HepG2 (cell line): ENCODE measurements around the gene KIAA0232. TPM values are rescaled to one million over a fixed set of nuclear protein-coding genes. Genes with fewer than 3 reads are reported as not detected.

Experiments
- ATF2 ChIP-seq: sonication (generic); formaldehyde crosslinking; IDR thresholded peaks from 2 replicates; pipeline ENCODE4 v1.4.0; 2020; ENCODE audit warnings: missing genetic modification reagents
- CBX2 ChIP-seq, 2 experiments: fragments of 200-600 bp in 1 of 2; sonication (generic); formaldehyde crosslinking in 1 of 2; IDR thresholded peaks; 2 replicates each; pipeline versions ENCODE4 v1.7.0 to v1.8.1; 2018 to 2022; ENCODE audit warnings: low read depth in 2 of 2, low read length in 1 of 2, mild to moderate bottlenecking in 1 of 2, missing genetic modification reagents in 1 of 2
- GMEB1 ChIP-seq: sonication (generic); formaldehyde crosslinking; IDR thresholded peaks from 2 replicates; pipeline ENCODE4 v1.5.1; 2020; ENCODE audit warnings: missing genetic modification reagents, mild to moderate bottlenecking, borderline replicate concordance
- HNRNPL ChIP-seq: fragments of 200-400 bp; formaldehyde crosslinking; IDR thresholded peaks from 2 replicates; pipeline ENCODE4 v1.6.1; 2017; ENCODE audit warnings: mild to moderate bottlenecking, low read depth, low read length
- MEIS2 ChIP-seq: sonication (generic); formaldehyde crosslinking; IDR thresholded peaks from 2 replicates; pipeline ENCODE4 v1.9.0; 2021; ENCODE audit warnings: mild to moderate bottlenecking, missing genetic modification reagents
- NCOA2 ChIP-seq: sonication (generic); formaldehyde crosslinking; IDR thresholded peaks from 2 replicates; pipeline ENCODE4 v1.8.0; 2022; ENCODE audit warnings: inconsistent platforms
- NFATC3 ChIP-seq: sonication (generic); formaldehyde crosslinking; IDR thresholded peaks from 2 replicates; pipeline ENCODE4 v1.5.1; 2020; ENCODE audit warnings: mild to moderate bottlenecking, missing genetic modification reagents
- PATZ1 ChIP-seq: sonication (generic); formaldehyde crosslinking; IDR thresholded peaks from 2 replicates; pipeline ENCODE4 v1.4.0; 2020; ENCODE audit warnings: missing genetic modification reagents
- POGK ChIP-seq: sonication (generic); formaldehyde crosslinking; conservative IDR thresholded peaks from 2 replicates; pipeline ENCODE4 v1.8.0; 2022; ENCODE audit warnings: mild to moderate bottlenecking, moderate library complexity, missing genetic modification reagents
- SAP130 ChIP-seq: IDR thresholded peaks from 2 replicates; pipeline ENCODE4 v1.6.1; 2016; ENCODE audit warnings: low read depth
- SNAPC5 ChIP-seq: sonication (generic); formaldehyde crosslinking; IDR thresholded peaks from 2 replicates; pipeline ENCODE4 v1.8.1; 2023; ENCODE audit warnings: mild to moderate bottlenecking, missing genetic modification reagents, borderline replicate concordance
- SSRP1 ChIP-seq: IDR thresholded peaks from 2 replicates; pipeline ENCODE4 v1.6.1; 2016; ENCODE audit warnings: control low read depth
- SUZ12 ChIP-seq: fragments of 150-350 bp; IDR thresholded peaks from 2 replicates; pipeline ENCODE4 v1.6.1; 2014; ENCODE audit warnings: low read depth, low read length
- ZNF598 ChIP-seq: sonication (generic); formaldehyde crosslinking; IDR thresholded peaks from 2 replicates; pipeline ENCODE4 v1.5.1; 2020; ENCODE audit warnings: mild to moderate bottlenecking, missing genetic modification reagents, borderline replicate concordance
- ZNF609 ChIP-seq: sonication (generic); formaldehyde crosslinking; IDR thresholded peaks from 2 replicates; pipeline ENCODE4 v1.4.0; 2020; ENCODE audit warnings: mild to moderate bottlenecking, missing genetic modification reagents, borderline replicate concordance
- ZNF792 ChIP-seq: IDR thresholded peaks from 2 replicates; pipeline ENCODE4 v1.6.1; 2016
- polyA plus RNA-seq, 8 experiments: library from polyadenylated mRNA; depleted of rRNA in 3 of 8; stranded (reverse) in 7 of 8; unstranded in 1 of 8; fragments of >200 nt; fragmentation: Illumina TruSeq in 4 of 8; extraction: Trizol in 4 of 8; gene quantifications; 2 replicates each; pipeline versions ENCODE4 v1.2.1 to v1.2.3, GENCODE V29; 2011 to 2016; ENCODE audit warnings: low read depth in 4 of 8, missing spikeins in 1 of 8, mixed read lengths in 1 of 8; ENCODE audit not compliant: insufficient read depth in 1 of 8
- total RNA-seq, 5 experiments: library from RNA; depleted of rRNA; stranded (reverse); fragments of >200 nt; fragmentation: Illumina TruSeq; extraction: Trizol; gene quantifications; 2 replicates each; pipeline ENCODE4 v1.2.3, GENCODE V29; 2016; ENCODE audit warnings: low read depth in 1 of 5

Gene KIAA0232
- total and polyA plus RNA-seq, 2 of the 13 experiments (the other 11 are each of a cell fraction or from before 2014, with no cell fraction given) = 7.8 to 17.1 TPM

- TF ChIP-seq GMEB1 (CRISPR knock-in tag) (peak; percentile 68), PATZ1 (CRISPR knock-in tag) (peak; percentile 78), NFATC3 (CRISPR knock-in tag) (0 out of 2 replicates have a peak, but pooled peaks have one; percentile 17), NCOA2 (CRISPR knock-in tag) (peak; percentile 85), SSRP1 (CRISPR knock-in tag) (no peak), ATF2 (CRISPR knock-in tag) (peak; percentile 76; the same call in 1 of the 2 replicates), CBX2 (IDR thresholded peaks at IDR 0.05; ENCODE audit: low read depth, low read length) (no peak), CBX2 (CRISPR knock-in tag; IDR thresholded peaks at IDR 0.05; ENCODE audit: low read depth) (no peak), ZNF792 (peak; percentile 94), ZNF598 (CRISPR knock-in tag) (peak; percentile 91; the same call in 1 of the 2 replicates), ZNF609 (CRISPR knock-in tag) (peak; percentile 99), SUZ12 (no peak), HNRNPL (no peak), MEIS2 (peak; percentile 93; the same call in 1 of the 2 replicates), SNAPC5 (CRISPR knock-in tag) (peak; percentile 91), POGK (CRISPR knock-in tag) (peak; percentile 66; the same call in 1 of the 2 replicates), SAP130 (CRISPR knock-in tag) (peak; percentile 94)
These were observed 135.1 kb downstream of the KIAA0232 start (continued) for GRCh38 chr4:6917461-6918271.
